ENCODE data around the gene ATP6V0D1. TPM values are rescaled to one million over a fixed set of nuclear protein-coding genes. Genes with fewer than 3 reads are reported as not detected.
A peak's percentile ranks its signal among the peaks of the same experiment; 100 is the strongest.

The ATP6V0D1 gene
- total RNA-seq, 3 donors from 2014 or later = 152 to 253 (median 228) TPM

GRCh38 chr16:67409631-67410030, 71.3 kb downstream of the ATP6V0D1 start:
- no peak for DNase-seq
- intact Hi-C loops (cut with DNase I, micrococcal nuclease) = no loop called here
- TF ChIP-seq CTCF (IDR thresholded peaks at IDR 0.05) = no peak
- no peak for ATAC-seq
- peaks cover 2% of the 10 kb centered on the region for H3K4me1 ChIP-seq (ENCODE audit: low read depth)
- no peaks in the 10 kb centered on the region for H3K36me3 ChIP-seq (ENCODE audit: low read depth)
- H3K9me3 ChIP-seq = no peaks in the 10 kb centered on the region
- H3K4me3 ChIP-seq = no peak overlapping the region

GRCh38 chr16:67407788-67408452, 73.0 kb downstream of the ATP6V0D1 start:
- H3K4me1 ChIP-seq (ENCODE audit: low read depth) = peaks cover 16% of the 10 kb centered on the region
- no peaks in the 10 kb centered on the region for H3K9me3 ChIP-seq
- H3K36me3 ChIP-seq (ENCODE audit: low read depth) = no peaks in the 10 kb centered on the region
- no peak overlapping the region for H3K4me3 ChIP-seq
- ATAC-seq (no peak), DNase-seq (no peak)
- intact Hi-C loops (cut with DNase I, micrococcal nuclease) = no loop called here
- TF ChIP-seq CTCF (IDR thresholded peaks at IDR 0.05) = no peak

GRCh38 chr16:67407176-67407787, 73.7 kb downstream of the ATP6V0D1 start:
- no peaks in the 10 kb centered on the region for H3K36me3 ChIP-seq (ENCODE audit: low read depth)
- H3K4me1 ChIP-seq (ENCODE audit: low read depth) = peaks cover 16% of the 10 kb centered on the region
- H3K4me3 ChIP-seq = no peak overlapping the region
- TF ChIP-seq CTCF (IDR thresholded peaks at IDR 0.05) = no peak
- ATAC-seq = no peak
- DNase-seq = no peak
- intact Hi-C loops (cut with DNase I, micrococcal nuclease) = no loop called here
- no peaks in the 10 kb centered on the region for H3K9me3 ChIP-seq

- DNase-seq = peak in 1 of 3 donors; percentile 48
- ATAC-seq = no peak
Measured at GRCh38 chr16:67406111-67406971, 74.6 kb downstream of the ATP6V0D1 start.

GRCh38 chr16:67405336-67405735, 75.6 kb downstream of the ATP6V0D1 start:
- no peak for TF ChIP-seq CTCF (IDR thresholded peaks at IDR 0.05)
- DNase-seq (no peak), ATAC-seq (no peak)
- no peak overlapping the region for H3K4me3 ChIP-seq
- peaks cover 16% of the 10 kb centered on the region for H3K4me1 ChIP-seq (ENCODE audit: low read depth)
- intact Hi-C loops (cut with DNase I, micrococcal nuclease) = no loop called here
- no peaks in the 10 kb centered on the region for H3K36me3 ChIP-seq (ENCODE audit: low read depth)
- H3K9me3 ChIP-seq = no peaks in the 10 kb centered on the region

More at GRCh38 chr16:67406111-67406971, 74.6 kb downstream of the ATP6V0D1 start:
- no peak for TF ChIP-seq CTCF (IDR thresholded peaks at IDR 0.05)
- Histone ChIP-seq H3K4me3 (no peak overlapping the region), H3K9me3 (no peaks in the 10 kb centered on the region), H3K4me1 (ENCODE audit: low read depth) (peaks cover 16% of the 10 kb centered on the region), H3K36me3 (ENCODE audit: low read depth) (no peaks in the 10 kb centered on the region)
- intact Hi-C loops (cut with DNase I, micrococcal nuclease) = no loop called here

All from mucosa of descending colon (tissue), 3 donors.